Measurements from ENCODE around the gene RTL10.
"Not testable (repeated sequence)": the region's sequence is repeated elsewhere in the genome, so short reads cannot be mapped to it uniquely, and the experiment has no call there.

The RTL10 gene

GRCh38 chr22:19843107-19843856, 11.4 kb downstream of the RTL10 start:
- no peak for TF ChIP-seq POLR2A (IDR thresholded peaks at IDR 0.05; ENCODE audit: low read depth, low read length)
- FAIRE-seq (no peak), DNase-seq (ENCODE audit: insufficient read length, low spot score) (no peak)

- FAIRE-seq (no peak), DNase-seq (ENCODE audit: insufficient read length, low spot score) (no peak)
- no peak for TF ChIP-seq POLR2A (IDR thresholded peaks at IDR 0.05; ENCODE audit: low read depth, low read length)
These were observed 12.1 kb downstream of the RTL10 start for GRCh38 chr22:19842393-19843106.

- FAIRE-seq: no peak
- DNase-seq (ENCODE audit: insufficient read length, low spot score): no peak
- no peak for TF ChIP-seq POLR2A (IDR thresholded peaks at IDR 0.05; ENCODE audit: low read depth, low read length)
These were observed 12.9 kb downstream of the RTL10 start for GRCh38 chr22:19841641-19842392.

- FAIRE-seq: no peak
- TF ChIP-seq POLR2A (IDR thresholded peaks at IDR 0.05; ENCODE audit: low read depth, low read length): no peak
- DNase-seq (ENCODE audit: insufficient read length, low spot score): no peak
These were observed 13.6 kb downstream of the RTL10 start for GRCh38 chr22:19840955-19841640.

GRCh38 chr22:19840059-19840458, 14.6 kb downstream of the RTL10 start:
- FAIRE-seq (no peak), DNase-seq (ENCODE audit: insufficient read length, low spot score) (no peak)
- TF ChIP-seq POLR2A (IDR thresholded peaks at IDR 0.05; ENCODE audit: low read depth, low read length): no peak

GRCh38 chr22:19837915-19838314, 16.8 kb downstream of the RTL10 start:
- TF ChIP-seq POLR2A (IDR thresholded peaks at IDR 0.05; ENCODE audit: low read depth, low read length): no peak
- no peak for FAIRE-seq
- DNase-seq (ENCODE audit: insufficient read length, low spot score): no peak

- no peak for TF ChIP-seq POLR2A (IDR thresholded peaks at IDR 0.05; ENCODE audit: low read depth, low read length)
- FAIRE-seq (no peak), DNase-seq (ENCODE audit: insufficient read length, low spot score) (no peak)
These were observed 18.2 kb downstream of the RTL10 start for GRCh38 chr22:19836512-19836911.

GRCh38 chr22:19834599-19834998, 20.1 kb downstream of the RTL10 start:
- no peak for FAIRE-seq
- no peak for DNase-seq (ENCODE audit: insufficient read length, low spot score)
- TF ChIP-seq POLR2A (IDR thresholded peaks at IDR 0.05; ENCODE audit: low read depth, low read length): no peak

GRCh38 chr22:19833327-19833726, 21.3 kb downstream of the RTL10 start:
- FAIRE-seq; DNase-seq (ENCODE audit: insufficient read length, low spot score): not testable (repeated sequence)

- TF ChIP-seq POLR2A (IDR thresholded peaks at IDR 0.05; ENCODE audit: low read depth, low read length): no peak
- no peak for FAIRE-seq
- DNase-seq (ENCODE audit: insufficient read length, low spot score): no peak
These were observed 22.1 kb downstream of the RTL10 start for GRCh38 chr22:19832476-19833108.

- FAIRE-seq; DNase-seq (ENCODE audit: insufficient read length, low spot score): not testable (repeated sequence)
These were observed 22.7 kb downstream of the RTL10 start for GRCh38 chr22:19831979-19832378.

- no peak for DNase-seq (ENCODE audit: insufficient read length, low spot score)
- TF ChIP-seq POLR2A (IDR thresholded peaks at IDR 0.05; ENCODE audit: low read depth, low read length): no peak
- FAIRE-seq: no peak
These were observed 23.7 kb downstream of the RTL10 start for GRCh38 chr22:19831016-19831415.

- DNase-seq (ENCODE audit: insufficient read length, low spot score) (no peak), FAIRE-seq (no peak)
- no peak for TF ChIP-seq POLR2A (IDR thresholded peaks at IDR 0.05; ENCODE audit: low read depth, low read length)
These were observed 26.7 kb downstream of the RTL10 start for GRCh38 chr22:19828035-19828401.
